T-cell (primary cell): ENCODE data around the gene USP14. TPM values are rescaled to one million over a fixed set of nuclear protein-coding genes. Genes with fewer than 3 reads are reported as not detected.
A peak's percentile ranks its signal among the peaks of the same experiment; 100 is the strongest.
"Not testable (repeated sequence)": the region's sequence is repeated elsewhere in the genome, so short reads cannot be mapped to it uniquely, and the experiment has no call there.

Experiments
- ATAC-seq, 4 experiments: fragments of 200-7000 bp in 3 of 4; fragments of 150-1000 bp in 1 of 4; cut with Tn5 transposase; replicated peaks in 1 of 4; 1 replicate in 3 of 4; 2 replicates in 1 of 4; pipeline ENCODE4 v1.10.0; 2021; ENCODE audit warnings: moderate library complexity in 3 of 4, mild to moderate bottlenecking in 2 of 4, moderate number of reproducible peaks in 1 of 4
- CTCF ChIA-PET, 2 donors: fragments of 300-600 bp; sonication (Branson Sonifier 250); formaldehyde crosslinking; loops; one replicate each; lab custom pipeline; 2022; ENCODE audit warnings: antibody characterized with exemption in 2 of 2; lab: Charles Lee
- POLR2A ChIA-PET, 2 donors: fragments of 300-600 bp; sonication (Branson Sonifier 250); formaldehyde crosslinking; loops; one replicate each; lab custom pipeline; 2022; ENCODE audit warnings: antibody characterized with exemption in 2 of 2; lab: Charles Lee
- DNase-seq, 35 experiments: peaks; one replicate each; pipeline versions ENCODE4 v3.0.0 to v3.0.0-alpha.2; 2013 to 2023
- H3K27ac ChIP-seq: one replicate; pipeline ENCODE4 v1.5.1; 2013; ENCODE audit warnings: low read length
- H3K27me3 ChIP-seq, 2 experiments: replicated peaks in 1 of 2; 1 replicate in 1 of 2; 2 replicates in 1 of 2; pipeline versions ENCODE4 v1.6.1 to v1.7.0; 2013; ENCODE audit warnings: low read length in 1 of 2, mixed read lengths in 1 of 2; ENCODE audit not compliant: control insufficient read depth in 2 of 2, insufficient read depth in 2 of 2; ENCODE audit errors: extremely low read depth in 1 of 2
- H3K36me3 ChIP-seq, 2 donors: 1 replicate in 1 of 2; 2 replicates in 1 of 2; pipeline versions ENCODE4 v1.6.1 to v1.7.0; 2013; ENCODE audit warnings: low read length in 1 of 2; ENCODE audit not compliant: control insufficient read depth in 2 of 2, insufficient read depth in 1 of 2; ENCODE audit errors: extremely low read depth in 1 of 2
- H3K4me1 ChIP-seq, 2 experiments: 1 replicate in 1 of 2; 2 replicates in 1 of 2; pipeline versions ENCODE4 v1.6.1 to v1.7.0; 2013; ENCODE audit warnings: low read length in 2 of 2, mixed read lengths in 1 of 2; ENCODE audit not compliant: insufficient read depth in 2 of 2, control insufficient read depth in 1 of 2; ENCODE audit errors: extremely low read depth in 1 of 2
- H3K4me3 ChIP-seq, 2 donors: 1 replicate in 1 of 2; 2 replicates in 1 of 2; pipeline versions ENCODE4 v1.5.1 to v1.7.0; 2013; ENCODE audit warnings: mild to moderate bottlenecking in 2 of 2, low read length in 1 of 2, moderate library complexity in 1 of 2; ENCODE audit not compliant: control insufficient read depth in 1 of 2; ENCODE audit errors: extremely low read depth in 1 of 2
- H3K9me3 ChIP-seq: 2 replicates; pipeline ENCODE4 v1.7.0; 2013
- H3K27ac Mint-ChIP-seq, 2 donors: one replicate each; pipeline ENCODE4 v1.8.0; 2020 to 2021; ENCODE audit warnings: mild to moderate bottlenecking in 2 of 2, mixed read lengths in 2 of 2
- H3K27me3 Mint-ChIP-seq, 2 donors: one replicate each; pipeline ENCODE4 v1.8.0; 2021 to 2022; ENCODE audit warnings: mixed read lengths in 2 of 2
- H3K36me3 Mint-ChIP-seq: one replicate; pipeline ENCODE4 v1.8.0; 2021; ENCODE audit warnings: mixed read lengths
- H3K4me1 Mint-ChIP-seq, 3 donors: one replicate each; pipeline ENCODE4 v1.8.0; 2020 to 2022; ENCODE audit warnings: mixed read lengths in 3 of 3, mild to moderate bottlenecking in 1 of 3
- H3K4me3 Mint-ChIP-seq, 3 donors: one replicate each; pipeline ENCODE4 v1.8.0; 2020 to 2022; ENCODE audit warnings: mild to moderate bottlenecking in 3 of 3, mixed read lengths in 3 of 3, moderate library complexity in 3 of 3
- H3K9me3 Mint-ChIP-seq, 3 donors: one replicate each; pipeline ENCODE4 v1.8.0; 2020 to 2022; ENCODE audit warnings: mixed read lengths in 3 of 3
- WGBS: methylation state at CpG from one replicate; pipeline ENCODE4 v1.1.5; 2013; ENCODE audit warnings: missing lambda C conversion rate; ENCODE audit not compliant: insufficient coverage; 5-methylcytosine and 5-hydroxymethylcytosine counted together
- total RNA-seq, 35 experiments: library from RNA in 6 of 35; stranded (reverse) in 6 of 35; fragments of 120-200 nt in 1 of 35; gene quantifications; one replicate each; pipeline versions ENCODE4 v1.2.1 to v1.2.4 and lab custom pipeline; 2013 to 2026

The USP14 gene
- total RNA-seq (10 to 100 TPM; 36.8 to 48.0 (median 38.0) TPM), total RNA-seq (lab: John Stamatoyannopoulos, UW) (32.8 to 166 (median 51.4) reads per million in 29 experiments)
- total RNA-seq (2013): 49.1 TPM

GRCh38 chr18:158128-159036 is at the start of gene USP14:
Gene USP14, plus strand, starts transcription at chr18:158557. Its CDS starts 142 bp downstream, at chr18:158699.
- peak; percentile 89 to 98 (median 96) for DNase-seq
- H3K4me1 Mint-ChIP-seq: peaks cover 37 to 41% (median 37%) of the 10 kb centered on the region in 3 donors
- H3K36me3 Mint-ChIP-seq: peaks cover 8% of the 10 kb centered on the region
- POLR2A ChIA-PET: no interaction called here
- Histone ChIP-seq H3K4me1 (peaks cover 8 to 14% of the 10 kb centered on the region in 2 experiments), H3K27me3 (peaks cover 0 to 3% of the 10 kb centered on the region in 2 experiments), H3K9me3 (no peaks in the 10 kb centered on the region), H3K27ac (peak within 1 kb of the TSS; percentile 58), H3K36me3 (peaks cover 0 to 2% of the 10 kb centered on the region in 2 donors), H3K4me3 (peak within 1 kb of the TSS; percentile 66 to 84)
- peak within 1 kb of the TSS; percentile 90 to 92 for H3K27ac Mint-ChIP-seq
- CTCF ChIA-PET: interaction anchor here (0.6 kb wide), 2 partner anchors 8 to 14 kb away, joined by 3 to 6 read pairs; no protein-coding TSS in a partner anchor
- ATAC-seq: peak; percentile 89 to 97 (median 94)
- 2% methylated on average over 68 of the region's 89 CpGs for WGBS
- no peaks in the 10 kb centered on the region for H3K9me3 Mint-ChIP-seq
- H3K27me3 Mint-ChIP-seq: no peaks in the 10 kb centered on the region
- H3K4me3 Mint-ChIP-seq: peak within 1 kb of the TSS; percentile 89 to 96 (median 91)

GRCh38 chr18:108665-109063 is 49.7 kb upstream of the USP14 start:
- peaks cover 10% of the 10 kb centered on the region in 3 donors for H3K4me1 Mint-ChIP-seq
- H3K4me3 Mint-ChIP-seq, H3K27ac ChIP-seq, DNase-seq, POLR2A ChIA-PET, H3K36me3 Mint-ChIP-seq, H3K27ac Mint-ChIP-seq, H3K9me3 ChIP-seq, H3K36me3 ChIP-seq, H3K27me3 ChIP-seq, H3K4me3 ChIP-seq, H3K4me1 ChIP-seq, CTCF ChIA-PET: not testable (repeated sequence)
- no CpG with 5 or more reads among the region's 3 CpGs for WGBS
- ATAC-seq: peak in 2 of 4 experiments; percentile 8 to 12
- peaks cover 2 to 12% of the 10 kb centered on the region in 2 donors for H3K27me3 Mint-ChIP-seq
- H3K9me3 Mint-ChIP-seq: peaks cover 24 to 32% (median 25%) of the 10 kb centered on the region in 3 donors

GRCh38 chr18:109130-109921 is 49.0 kb upstream of the USP14 start:
- H3K27ac ChIP-seq, H3K4me3 ChIP-seq, H3K27me3 ChIP-seq, H3K4me1 ChIP-seq, H3K27ac Mint-ChIP-seq, H3K36me3 ChIP-seq, H3K36me3 Mint-ChIP-seq, H3K27me3 Mint-ChIP-seq, POLR2A ChIA-PET, H3K4me3 Mint-ChIP-seq, H3K9me3 ChIP-seq, CTCF ChIA-PET: not testable (repeated sequence)
- Mint-ChIP-seq H3K4me1 (peaks cover 10% of the 10 kb centered on the region in 3 donors), H3K9me3 (peaks cover 24 to 32% (median 25%) of the 10 kb centered on the region in 3 donors)
- ATAC-seq: peak in 2 of 4 experiments; percentile 9 to 17
- 34% methylated on average over 3 of the region's 7 CpGs for WGBS
- peak in 27 of 35 experiments; percentile 19 to 77 (median 51) for DNase-seq

GRCh38 chr18:109922-110261 is 48.5 kb upstream of the USP14 start:
- H3K4me1 ChIP-seq: not testable (repeated sequence)
- peak in 6 of 35 experiments; percentile 5 to 31 (median 23) for DNase-seq

GRCh38 chr18:110351-111201 is 47.8 kb upstream of the USP14 start:
- H3K4me1 Mint-ChIP-seq: peaks cover 10% of the 10 kb centered on the region in 3 donors
- peak in 1 of 35 experiments; percentile 8 for DNase-seq
- H3K36me3 Mint-ChIP-seq, H3K27me3 ChIP-seq, H3K4me1 ChIP-seq, ATAC-seq, H3K9me3 ChIP-seq, POLR2A ChIA-PET, H3K27me3 Mint-ChIP-seq, CTCF ChIA-PET, H3K36me3 ChIP-seq, H3K4me3 ChIP-seq: not testable (repeated sequence)
- H3K27ac ChIP-seq: peak overlapping the region; percentile 79
- WGBS: 24% methylated on average over 3 of the region's 4 CpGs
- H3K4me3 Mint-ChIP-seq: peak overlapping the region; percentile 77 to 83 (median 82)
- H3K27ac Mint-ChIP-seq: peak overlapping the region in 1 of 2 donors; percentile 88
- H3K9me3 Mint-ChIP-seq: peaks cover 24 to 32% (median 25%) of the 10 kb centered on the region in 3 donors

More at GRCh38 chr18:109922-110261, 48.5 kb upstream of the USP14 start:
- H3K4me3 Mint-ChIP-seq, CTCF ChIA-PET, H3K27me3 ChIP-seq, H3K9me3 ChIP-seq, H3K36me3 ChIP-seq, POLR2A ChIA-PET, H3K27me3 Mint-ChIP-seq, ATAC-seq, H3K27ac ChIP-seq, H3K36me3 Mint-ChIP-seq, H3K4me3 ChIP-seq, H3K27ac Mint-ChIP-seq: not testable (repeated sequence)
- Mint-ChIP-seq H3K4me1 (peaks cover 10% of the 10 kb centered on the region in 3 donors), H3K9me3 (peaks cover 24 to 32% (median 25%) of the 10 kb centered on the region in 3 donors)
- WGBS: 75% methylated on average over 5 of the region's 5 CpGs
